OCI-LY7 (cell line): Measurements from ENCODE around the gene AKT3. TPM values are rescaled to one million over a fixed set of nuclear protein-coding genes. Genes with fewer than 3 reads are reported as not detected.

Source experiments
- BruUV-seq: library from RNA; stranded (reverse); fragments of 400-500 nt; replicated peaks from 2 replicates; lab custom pipeline; 2021; lab: Mats Ljungman, UMichigan
- CTCF ChIA-PET: fragments of 300-600 bp; sonication (Branson Sonifier 250); formaldehyde crosslinking; loops from one replicate; lab custom pipeline; 2022; ENCODE audit warnings: antibody characterized with exemption; ENCODE audit not compliant: unreplicated experiment; lab: Charles Lee
- POLR2A ChIA-PET: fragments of 300-600 bp; sonication (Branson Sonifier 250); formaldehyde crosslinking; loops from one replicate; lab custom pipeline; 2022; ENCODE audit warnings: antibody characterized with exemption; lab: Charles Lee
- DNase-seq: peaks from one replicate; pipeline ENCODE4 v3.0.0-alpha.2; 2015; ENCODE audit warnings: low spot score
- H2AFZ ChIP-seq: fragments of 200-600 bp; sonication (generic), shearing (Covaris generic); 2 replicates; pipeline ENCODE4 v1.6.1; 2014; ENCODE audit warnings: mild to moderate bottlenecking, antibody characterized with exemption, low read length, moderate library complexity
- H3K27ac ChIP-seq: fragments of 200-600 bp; sonication (generic); 2 replicates; pipeline ENCODE4 v1.5.1; 2014; ENCODE audit warnings: mixed run types, low read depth, mild to moderate bottlenecking, moderate library complexity, low read length, inconsistent platforms; ENCODE audit not compliant: poor library complexity, severe bottlenecking
- H3K36me3 ChIP-seq: fragments of 200-600 bp; sonication (generic); 2 replicates; pipeline ENCODE4 v1.6.1; 2014; ENCODE audit warnings: mild to moderate bottlenecking, antibody characterized with exemption, low read length, moderate library complexity, mixed read lengths; ENCODE audit not compliant: insufficient read depth
- H3K4me1 ChIP-seq: fragments of 200-600 bp; sonication (generic); 2 replicates; pipeline ENCODE4 v1.5.1; 2014; ENCODE audit warnings: mild to moderate bottlenecking, low read length; ENCODE audit not compliant: insufficient read depth, poor library complexity, severe bottlenecking
- H3K4me2 ChIP-seq: fragments of 200-600 bp; sonication (generic); 2 replicates; pipeline ENCODE4 v1.6.1; 2014; ENCODE audit warnings: mild to moderate bottlenecking, low read length
- H3K4me3 ChIP-seq: fragments of 200-600 bp; sonication (generic); 2 replicates; pipeline ENCODE4 v1.5.1; 2014; ENCODE audit warnings: mild to moderate bottlenecking, low read depth, low read length; ENCODE audit not compliant: poor library complexity, severe bottlenecking
- H3K79me2 ChIP-seq: fragments of 200-600 bp; sonication (generic); 2 replicates; pipeline ENCODE4 v1.6.1; 2016; ENCODE audit warnings: low read depth, mild to moderate bottlenecking, low read length, moderate library complexity, mixed read lengths; ENCODE audit not compliant: insufficient read depth
- H3K9me2 ChIP-seq: fragments of 200-600 bp; sonication (generic); 2 replicates; pipeline ENCODE4 v1.6.1; 2016; ENCODE audit warnings: mild to moderate bottlenecking, low read length, mixed read lengths; ENCODE audit not compliant: insufficient read depth
- H3K9me3 ChIP-seq: fragments of 200-600 bp; sonication (generic); 2 replicates; pipeline ENCODE4 v1.6.1; 2014; ENCODE audit warnings: mild to moderate bottlenecking, mixed run types, low read length, mixed read lengths
- H4K20me1 ChIP-seq: fragments of 200-600 bp; sonication (generic); 2 replicates; pipeline ENCODE4 v1.6.1; 2014; ENCODE audit warnings: mild to moderate bottlenecking, antibody characterized with exemption, low read length, moderate library complexity, mixed read lengths; ENCODE audit not compliant: insufficient read depth
- EZH2phosphoT487 ChIP-seq: fragments of 200-600 bp; sonication (generic); IDR thresholded peaks from 2 replicates; pipeline ENCODE4 v1.6.1; 2018; ENCODE audit warnings: low read depth, borderline replicate concordance, mild to moderate bottlenecking, mixed run types, antibody characterized with exemption, low read length, moderate library complexity, mixed read lengths
- intact Hi-C: fragments of 100-400 bp; cut with micrococcal nuclease; formaldehyde crosslinking; loops from one replicate; pipeline ENCODE4 v1.10.0; 2022; ENCODE audit not compliant: unreplicated experiment
- total RNA-seq, 2 experiments: library from RNA; depleted of rRNA in 1 of 2; stranded (reverse); fragments of >200 nt in 1 of 2; shearing (Covaris generic) in 1 of 2; gene quantifications; 2 replicates each; pipeline ENCODE4 v1.2.3, GENCODE V29; 2014 to 2022
- TF ChIP-seq, protein P1 (sequence below): fragments of 200-600 bp; sonication (generic); conservative IDR thresholded peaks from 2 replicates; pipeline ENCODE4 v1.5.1; 2014; ENCODE audit warnings: mild to moderate bottlenecking, antibody characterized with exemption, low read length, moderate library complexity, mixed read lengths

Gene AKT3
- total RNA-seq, 2 experiments from 2014 or later, result 0.29 TPM; not detected in 1

DNA sequence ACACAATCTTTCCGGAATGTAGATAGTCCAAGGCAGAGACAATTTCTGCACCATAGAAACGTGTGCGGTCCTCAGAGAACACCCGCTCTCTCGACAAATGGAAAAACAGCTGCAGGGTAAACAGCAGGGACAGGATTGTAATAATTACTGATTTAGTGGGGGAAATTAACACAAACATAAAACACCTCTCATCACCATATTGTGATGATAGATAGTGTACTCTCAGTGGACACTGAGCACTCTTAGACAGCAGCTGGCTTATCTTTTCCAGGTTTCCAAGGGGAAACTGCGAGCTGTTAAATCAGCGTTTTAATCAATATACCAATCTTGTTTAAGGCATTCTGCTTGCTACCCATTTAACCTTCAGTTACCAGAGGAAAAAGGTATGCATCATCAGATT, 277.1 kb downstream of the AKT3 start:
- Histone ChIP-seq H3K79me2 (no peaks in the 10 kb centered on the region), H3K9me2 (no peaks in the 10 kb centered on the region), H3K4me2 (no peak overlapping the region), H3K27ac (no peak overlapping the region), H3K36me3 (no peaks in the 10 kb centered on the region), H3K4me1 (no peaks in the 10 kb centered on the region), H2AFZ (no peak overlapping the region), H4K20me1 (no peaks in the 10 kb centered on the region), H3K9me3 (no peaks in the 10 kb centered on the region), H3K4me3 (no peak overlapping the region)
- DNase-seq, result no peak
- intact Hi-C loops, result no loop called here
- CTCF ChIA-PET, result no interaction called here
- TF ChIP-seq, protein P1, sequence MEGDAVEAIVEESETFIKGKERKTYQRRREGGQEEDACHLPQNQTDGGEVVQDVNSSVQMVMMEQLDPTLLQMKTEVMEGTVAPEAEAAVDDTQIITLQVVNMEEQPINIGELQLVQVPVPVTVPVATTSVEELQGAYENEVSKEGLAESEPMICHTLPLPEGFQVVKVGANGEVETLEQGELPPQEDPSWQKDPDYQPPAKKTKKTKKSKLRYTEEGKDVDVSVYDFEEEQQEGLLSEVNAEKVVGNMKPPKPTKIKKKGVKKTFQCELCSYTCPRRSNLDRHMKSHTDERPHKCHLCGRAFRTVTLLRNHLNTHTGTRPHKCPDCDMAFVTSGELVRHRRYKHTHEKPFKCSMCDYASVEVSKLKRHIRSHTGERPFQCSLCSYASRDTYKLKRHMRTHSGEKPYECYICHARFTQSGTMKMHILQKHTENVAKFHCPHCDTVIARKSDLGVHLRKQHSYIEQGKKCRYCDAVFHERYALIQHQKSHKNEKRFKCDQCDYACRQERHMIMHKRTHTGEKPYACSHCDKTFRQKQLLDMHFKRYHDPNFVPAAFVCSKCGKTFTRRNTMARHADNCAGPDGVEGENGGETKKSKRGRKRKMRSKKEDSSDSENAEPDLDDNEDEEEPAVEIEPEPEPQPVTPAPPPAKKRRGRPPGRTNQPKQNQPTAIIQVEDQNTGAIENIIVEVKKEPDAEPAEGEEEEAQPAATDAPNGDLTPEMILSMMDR, result no peak
- TF ChIP-seq EZH2phosphoT487, result no peak
- POLR2A ChIA-PET, result interaction anchor here (0.5 kb wide), 1 partner anchor 29 kb away, joined by 3 read pairs; no protein-coding TSS in a partner anchor
- no TSS peak for BruUV-seq

DNA sequence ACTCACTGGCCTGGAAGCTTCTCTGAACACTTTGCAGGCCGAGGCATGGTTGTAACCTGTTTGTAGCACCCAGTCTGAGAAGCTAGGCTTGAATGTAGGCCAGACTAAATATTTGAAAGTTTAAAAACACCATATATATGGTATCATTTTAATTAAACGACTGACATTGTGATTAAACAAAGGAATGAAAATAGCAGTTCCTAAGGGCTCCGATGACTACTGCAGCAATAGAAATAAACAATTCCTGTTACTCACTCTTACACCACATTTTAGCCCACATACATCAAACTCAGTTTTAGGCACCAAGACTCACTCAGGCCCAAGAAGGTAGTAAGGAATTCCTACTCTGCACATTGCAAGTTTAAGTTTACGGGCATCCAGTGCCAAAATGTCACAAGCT, 281.2 kb downstream of the AKT3 start:
- no peaks in the 10 kb centered on the region for H3K36me3 ChIP-seq
- no peak for DNase-seq
- no peaks in the 10 kb centered on the region for H3K9me3 ChIP-seq
- no peak overlapping the region for H3K4me3 ChIP-seq
- H3K79me2 ChIP-seq, result no peaks in the 10 kb centered on the region
- H3K4me1 ChIP-seq, result no peaks in the 10 kb centered on the region
- no peak overlapping the region for H2AFZ ChIP-seq
- H3K9me2 ChIP-seq, result no peaks in the 10 kb centered on the region
- POLR2A ChIA-PET, result no interaction called here
- CTCF ChIA-PET, result no interaction called here
- no TSS peak for BruUV-seq
- no peak overlapping the region for H3K27ac ChIP-seq
- no peak overlapping the region for H3K4me2 ChIP-seq
- TF ChIP-seq, protein P1, result no peak
- TF ChIP-seq EZH2phosphoT487, result no peak
- no peaks in the 10 kb centered on the region for H4K20me1 ChIP-seq
- intact Hi-C loops, result no loop called here

DNA sequence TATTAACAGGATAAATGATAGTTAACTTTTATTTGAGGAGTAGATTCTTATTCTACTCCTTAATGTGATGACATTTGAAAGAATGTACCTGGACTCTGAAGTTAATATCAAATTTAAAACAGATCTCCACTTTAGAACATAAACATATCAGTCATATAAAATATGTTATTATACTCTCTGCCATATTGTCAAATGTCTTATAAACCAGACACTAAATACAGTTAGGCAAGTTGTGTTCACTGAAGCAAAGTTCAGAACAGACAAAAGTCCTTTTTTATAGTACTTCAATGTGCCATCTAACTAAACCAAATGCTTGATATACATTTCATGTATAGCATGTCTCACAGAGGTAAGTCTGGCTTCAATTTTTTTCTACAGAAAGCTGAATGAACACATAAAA, 285.2 kb downstream of the AKT3 start:
- BruUV-seq, result no TSS peak
- H3K9me3 ChIP-seq, result no peaks in the 10 kb centered on the region
- H3K79me2 ChIP-seq, result no peaks in the 10 kb centered on the region
- ChIA-PET POLR2A (no interaction called here), CTCF (no interaction called here)
- no peak overlapping the region for H3K4me2 ChIP-seq
- H3K4me1 ChIP-seq, result no peaks in the 10 kb centered on the region
- no peaks in the 10 kb centered on the region for H4K20me1 ChIP-seq
- H3K9me2 ChIP-seq, result no peaks in the 10 kb centered on the region
- no peak overlapping the region for H2AFZ ChIP-seq
- H3K27ac ChIP-seq, result no peak overlapping the region
- no peak overlapping the region for H3K4me3 ChIP-seq
- no peak for DNase-seq
- intact Hi-C loops, result no loop called here
- H3K36me3 ChIP-seq, result no peaks in the 10 kb centered on the region
- TF ChIP-seq, protein P1, result no peak
- TF ChIP-seq EZH2phosphoT487, result no peak
